Measurements from ENCODE around the gene ADSL. TPM values are rescaled to one million over a fixed set of nuclear protein-coding genes. Genes with fewer than 3 reads are reported as not detected.

ADSL gene
- total RNA-seq, 1 donor from 2014 or later, result 31.3 TPM

DNA sequence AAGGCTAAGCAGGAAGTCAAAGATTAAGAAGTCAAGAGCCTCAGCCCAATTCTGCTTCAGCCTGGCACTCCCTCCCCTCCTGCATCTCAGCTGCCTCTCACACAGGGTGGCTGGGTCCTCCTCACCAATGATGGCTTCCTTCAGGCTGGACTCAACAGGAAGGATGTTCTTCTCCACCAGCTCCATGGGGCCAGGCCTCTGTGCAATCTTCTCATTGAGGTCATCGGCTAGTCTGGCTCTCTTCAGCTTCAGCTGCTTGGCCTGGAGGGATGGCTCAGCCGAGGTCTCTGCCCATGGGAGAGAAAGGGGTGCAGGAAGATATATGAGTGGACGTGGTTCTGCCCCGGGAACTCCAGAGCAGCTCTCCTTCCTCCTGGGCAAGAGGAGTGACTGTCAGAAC, 83.2 kb downstream of the ADSL start:
- Histone ChIP-seq H3K36me3 (peaks cover 30 to 45% of the 10 kb centered on the region in 2 donors), H3K27ac (no peak overlapping the region), H3K27me3 (no peaks in the 10 kb centered on the region), H3K4me3 (no peak overlapping the region), H3K9me3 (no peaks in the 10 kb centered on the region), H3K4me1 (peaks cover 0 to 6% of the 10 kb centered on the region in 2 donors)
- intact Hi-C loops (cut with DNase I), result no loop called here
- DNase-seq (ENCODE audit: low spot score in 2 of 2), result no peak
- TF ChIP-seq, protein P1, sequence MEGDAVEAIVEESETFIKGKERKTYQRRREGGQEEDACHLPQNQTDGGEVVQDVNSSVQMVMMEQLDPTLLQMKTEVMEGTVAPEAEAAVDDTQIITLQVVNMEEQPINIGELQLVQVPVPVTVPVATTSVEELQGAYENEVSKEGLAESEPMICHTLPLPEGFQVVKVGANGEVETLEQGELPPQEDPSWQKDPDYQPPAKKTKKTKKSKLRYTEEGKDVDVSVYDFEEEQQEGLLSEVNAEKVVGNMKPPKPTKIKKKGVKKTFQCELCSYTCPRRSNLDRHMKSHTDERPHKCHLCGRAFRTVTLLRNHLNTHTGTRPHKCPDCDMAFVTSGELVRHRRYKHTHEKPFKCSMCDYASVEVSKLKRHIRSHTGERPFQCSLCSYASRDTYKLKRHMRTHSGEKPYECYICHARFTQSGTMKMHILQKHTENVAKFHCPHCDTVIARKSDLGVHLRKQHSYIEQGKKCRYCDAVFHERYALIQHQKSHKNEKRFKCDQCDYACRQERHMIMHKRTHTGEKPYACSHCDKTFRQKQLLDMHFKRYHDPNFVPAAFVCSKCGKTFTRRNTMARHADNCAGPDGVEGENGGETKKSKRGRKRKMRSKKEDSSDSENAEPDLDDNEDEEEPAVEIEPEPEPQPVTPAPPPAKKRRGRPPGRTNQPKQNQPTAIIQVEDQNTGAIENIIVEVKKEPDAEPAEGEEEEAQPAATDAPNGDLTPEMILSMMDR (IDR thresholded peaks at IDR 0.05), result no peak

DNA sequence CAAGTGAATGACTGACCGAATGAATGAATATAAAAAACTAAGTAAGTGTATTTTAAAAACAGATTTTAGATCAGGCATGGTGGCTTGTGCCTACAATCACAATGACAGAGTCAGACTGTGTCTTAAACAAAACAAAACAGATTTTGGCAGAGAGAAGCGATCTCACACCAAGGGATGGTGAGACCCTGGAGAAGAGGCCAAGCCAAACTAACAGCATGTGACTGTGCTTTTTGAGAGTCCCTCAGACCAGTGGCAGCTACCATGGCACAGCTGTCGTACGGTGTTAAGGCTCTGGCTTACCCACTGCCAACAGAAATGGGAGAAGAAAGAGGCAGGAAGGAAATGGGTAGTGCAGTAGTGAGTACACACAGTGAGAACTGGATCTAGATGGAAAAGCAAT, 84.7 kb downstream of the ADSL start:
- peak overlapping the region; percentile 3 to 14 for H3K27ac ChIP-seq
- H3K9me3 ChIP-seq, result no peaks in the 10 kb centered on the region
- H3K4me1 ChIP-seq, result peaks cover 0 to 10% of the 10 kb centered on the region in 2 donors
- H3K27me3 ChIP-seq, result no peaks in the 10 kb centered on the region
- intact Hi-C loops (cut with DNase I), result loop anchor here (10.0 kb wide), 1 partner anchor 334 kb away; no protein-coding TSS in a partner anchor
- TF ChIP-seq, protein P1 (IDR thresholded peaks at IDR 0.05), result no peak
- no peak for DNase-seq (ENCODE audit: low spot score in 2 of 2)
- peaks cover 30 to 33% of the 10 kb centered on the region in 2 donors for H3K36me3 ChIP-seq
- no peak overlapping the region for H3K4me3 ChIP-seq

DNA sequence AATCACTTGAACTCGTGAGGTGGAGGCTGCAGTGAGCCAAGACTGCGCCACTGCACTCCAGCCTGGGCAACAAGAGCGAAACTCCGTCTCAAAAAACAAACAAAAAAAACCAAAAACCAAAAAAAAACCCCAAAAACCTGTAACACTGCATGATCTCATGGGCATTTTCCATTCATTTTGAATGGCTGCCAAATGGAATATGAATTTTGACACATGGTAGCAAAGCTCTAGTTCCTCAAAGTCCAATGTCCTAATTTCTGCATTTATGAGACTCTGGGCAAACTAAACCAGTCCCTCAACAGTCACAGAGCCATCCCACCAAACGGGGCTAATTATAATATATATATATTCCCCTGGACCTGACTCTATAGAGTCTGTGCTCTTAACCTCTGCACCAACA, 85.9 kb downstream of the ADSL start:
- H3K27ac ChIP-seq, result no peak overlapping the region
- TF ChIP-seq, protein P1 (IDR thresholded peaks at IDR 0.05), result no peak
- no peaks in the 10 kb centered on the region for H3K9me3 ChIP-seq
- peaks cover 7 to 21% of the 10 kb centered on the region in 2 donors for H3K4me1 ChIP-seq
- no peaks in the 10 kb centered on the region for H3K27me3 ChIP-seq
- no peak for DNase-seq (ENCODE audit: low spot score in 2 of 2)
- intact Hi-C loops (cut with DNase I), result loop anchor here (10.0 kb wide), 1 partner anchor 333 kb away; no protein-coding TSS in a partner anchor
- no peak overlapping the region for H3K4me3 ChIP-seq
- H3K36me3 ChIP-seq, result peaks cover 20 to 27% of the 10 kb centered on the region in 2 donors

DNA sequence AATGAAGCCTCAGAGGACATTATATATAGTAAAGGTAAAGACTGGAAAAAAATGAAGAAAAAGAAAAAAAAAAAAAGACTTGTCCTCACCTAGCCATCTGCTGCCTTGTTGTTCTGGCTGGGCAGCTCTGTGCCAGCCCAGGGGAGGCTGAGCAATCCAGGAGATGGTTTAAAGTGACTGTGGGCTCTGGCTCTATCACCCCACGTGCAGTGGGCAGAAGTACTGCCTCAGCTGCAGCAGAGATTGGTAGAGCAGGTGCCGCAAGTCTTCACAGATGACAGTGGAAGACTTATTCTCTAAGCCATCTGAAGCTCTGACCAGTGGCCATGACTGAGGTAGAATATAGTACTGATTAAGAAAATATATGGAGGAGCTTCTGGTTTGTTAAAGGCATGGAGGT, 86.3 kb downstream of the ADSL start:
- H3K4me3 ChIP-seq, result no peak overlapping the region
- peaks cover 16 to 23% of the 10 kb centered on the region in 2 donors for H3K36me3 ChIP-seq
- DNase-seq (ENCODE audit: low spot score in 2 of 2), result no peak
- H3K27ac ChIP-seq, result no peak overlapping the region
- peaks cover 10 to 23% of the 10 kb centered on the region in 2 donors for H3K4me1 ChIP-seq
- TF ChIP-seq, protein P1 (IDR thresholded peaks at IDR 0.05), result no peak
- intact Hi-C loops (cut with DNase I), result loop anchor here (10.0 kb wide), 1 partner anchor 332 kb away; no protein-coding TSS in a partner anchor
- H3K9me3 ChIP-seq, result no peaks in the 10 kb centered on the region
- H3K27me3 ChIP-seq, result no peaks in the 10 kb centered on the region

DNA sequence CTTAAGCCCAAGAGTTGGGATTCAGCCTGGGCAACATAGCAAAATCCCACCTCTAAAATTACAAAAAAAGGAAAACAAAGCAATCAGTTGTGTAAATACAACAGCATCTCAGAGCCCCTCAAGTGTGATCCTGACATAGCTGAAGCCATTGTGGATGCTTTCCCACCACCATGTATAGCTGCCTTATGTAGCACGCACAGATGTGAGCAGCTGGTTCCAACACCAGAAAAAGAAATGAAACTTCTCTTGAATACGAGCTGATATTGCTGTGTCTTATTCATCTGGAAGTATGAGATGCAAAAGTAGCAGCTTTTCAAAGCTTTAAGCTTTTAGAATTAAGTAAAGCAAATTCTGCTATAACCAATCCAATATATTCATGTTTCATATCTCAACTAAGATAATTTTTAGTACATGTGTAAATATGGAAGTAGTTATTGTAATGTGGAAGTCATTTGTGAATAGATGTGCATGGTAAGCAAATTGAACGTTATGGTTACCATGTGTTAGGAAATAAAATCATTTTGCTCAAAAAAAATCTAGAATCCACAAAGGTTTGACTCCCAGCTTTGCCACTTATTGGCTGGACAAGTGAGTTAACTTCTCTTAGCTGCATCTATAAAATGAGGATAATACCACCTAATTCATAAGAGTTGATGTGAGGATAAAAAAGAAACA, 87.3 kb downstream of the ADSL start:
- H3K9me3 ChIP-seq, result no peaks in the 10 kb centered on the region
- TF ChIP-seq, protein P1 (IDR thresholded peaks at IDR 0.05), result no peak
- H3K36me3 ChIP-seq, result peaks cover 12 to 14% of the 10 kb centered on the region in 2 donors
- DNase-seq (ENCODE audit: low spot score in 2 of 2), result no peak
- no peak overlapping the region for H3K27ac ChIP-seq
- H3K4me1 ChIP-seq, result peaks cover 10 to 27% of the 10 kb centered on the region in 2 donors
- no peaks in the 10 kb centered on the region for H3K27me3 ChIP-seq
- intact Hi-C loops (cut with DNase I), result loop anchor here (10.0 kb wide), 1 partner anchor 331 kb away; no protein-coding TSS in a partner anchor
- H3K4me3 ChIP-seq, result no peak overlapping the region

Measured in ascending aorta (tissue), 2 donors.